Glutamatergic neuron (in vitro differentiated cells): ENCODE data around the gene UROS. TPM values are rescaled to one million over a fixed set of nuclear protein-coding genes. Genes with fewer than 3 reads are reported as not detected.

ENCODE experiments used
- DNase-seq: peaks from one replicate; pipeline ENCODE4 v3.0.0; 2022
- H3K27ac Mint-ChIP-seq: one replicate; pipeline ENCODE4 v1.8.0; 2020; ENCODE audit warnings: mild to moderate bottlenecking, mixed read lengths, inconsistent platforms; ENCODE audit not compliant: unreplicated experiment
- H3K27me3 Mint-ChIP-seq: one replicate; pipeline ENCODE4 v1.8.0; 2020; ENCODE audit warnings: mild to moderate bottlenecking, moderate library complexity, mixed read lengths, inconsistent platforms; ENCODE audit not compliant: unreplicated experiment
- H3K36me3 Mint-ChIP-seq: one replicate; pipeline ENCODE4 v1.8.0; 2020; ENCODE audit warnings: mild to moderate bottlenecking, mixed read lengths, inconsistent platforms; ENCODE audit not compliant: unreplicated experiment
- H3K4me1 Mint-ChIP-seq: one replicate; pipeline ENCODE4 v1.8.0; 2020; ENCODE audit warnings: mild to moderate bottlenecking, low read depth, mixed read lengths, inconsistent platforms; ENCODE audit not compliant: unreplicated experiment
- H3K4me3 Mint-ChIP-seq: one replicate; pipeline ENCODE4 v1.8.0; 2020; ENCODE audit warnings: mild to moderate bottlenecking, mixed read lengths, inconsistent platforms; ENCODE audit not compliant: unreplicated experiment
- H3K9me3 Mint-ChIP-seq: one replicate; pipeline ENCODE4 v1.8.0; 2020; ENCODE audit warnings: mild to moderate bottlenecking, moderate library complexity, mixed read lengths, inconsistent platforms; ENCODE audit not compliant: unreplicated experiment
- total RNA-seq: library from RNA; stranded (reverse); fragmentation: NEBNext Ultra II Directional; extraction: Animal tissue kit (Norgen Biotek cat#: 25700); gene quantifications from one replicate; pipeline ENCODE4 v1.2.1, GENCODE V29; 2021; ENCODE audit not compliant: unreplicated experiment
- TF ChIP-seq, protein P1 (sequence below): fragments of 200-600 bp; sonication (generic); IDR thresholded peaks from one replicate; pipeline ENCODE4 v1.5.0; 2021; ENCODE audit not compliant: partially characterized antibody, unreplicated experiment

Gene UROS
- total RNA-seq, 1 donor from 2014 or later: 48.0 TPM

DNA sequence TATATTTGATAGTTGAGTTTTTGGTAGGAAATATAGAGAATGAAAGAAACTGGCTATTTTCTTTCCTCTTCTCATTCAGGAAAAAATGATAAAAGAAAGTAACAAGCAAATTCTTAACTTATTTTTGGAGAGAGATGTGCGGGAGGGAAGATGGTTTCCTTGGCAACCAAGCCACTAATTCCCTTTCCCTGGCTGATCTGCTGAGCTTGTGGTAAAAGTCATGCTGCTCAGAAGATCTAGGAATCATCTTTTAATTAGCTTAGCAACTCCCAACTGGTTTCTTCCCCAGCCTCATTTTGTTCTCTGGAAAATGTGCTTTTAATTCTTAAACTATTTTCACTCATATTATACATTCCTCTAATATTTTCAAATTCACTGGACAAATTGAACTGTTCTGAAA is 11.8 kb downstream of the UROS start:
- Mint-ChIP-seq H3K27me3 (no peaks in the 10 kb centered on the region), H3K4me1 (no peaks in the 10 kb centered on the region), H3K27ac (no peak overlapping the region), H3K36me3 (peaks cover 4% of the 10 kb centered on the region), H3K4me3 (no peak overlapping the region), H3K9me3 (peaks cover 1% of the 10 kb centered on the region)
- DNase-seq: no peak
- TF ChIP-seq, protein P1, sequence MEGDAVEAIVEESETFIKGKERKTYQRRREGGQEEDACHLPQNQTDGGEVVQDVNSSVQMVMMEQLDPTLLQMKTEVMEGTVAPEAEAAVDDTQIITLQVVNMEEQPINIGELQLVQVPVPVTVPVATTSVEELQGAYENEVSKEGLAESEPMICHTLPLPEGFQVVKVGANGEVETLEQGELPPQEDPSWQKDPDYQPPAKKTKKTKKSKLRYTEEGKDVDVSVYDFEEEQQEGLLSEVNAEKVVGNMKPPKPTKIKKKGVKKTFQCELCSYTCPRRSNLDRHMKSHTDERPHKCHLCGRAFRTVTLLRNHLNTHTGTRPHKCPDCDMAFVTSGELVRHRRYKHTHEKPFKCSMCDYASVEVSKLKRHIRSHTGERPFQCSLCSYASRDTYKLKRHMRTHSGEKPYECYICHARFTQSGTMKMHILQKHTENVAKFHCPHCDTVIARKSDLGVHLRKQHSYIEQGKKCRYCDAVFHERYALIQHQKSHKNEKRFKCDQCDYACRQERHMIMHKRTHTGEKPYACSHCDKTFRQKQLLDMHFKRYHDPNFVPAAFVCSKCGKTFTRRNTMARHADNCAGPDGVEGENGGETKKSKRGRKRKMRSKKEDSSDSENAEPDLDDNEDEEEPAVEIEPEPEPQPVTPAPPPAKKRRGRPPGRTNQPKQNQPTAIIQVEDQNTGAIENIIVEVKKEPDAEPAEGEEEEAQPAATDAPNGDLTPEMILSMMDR: no peak

DNA sequence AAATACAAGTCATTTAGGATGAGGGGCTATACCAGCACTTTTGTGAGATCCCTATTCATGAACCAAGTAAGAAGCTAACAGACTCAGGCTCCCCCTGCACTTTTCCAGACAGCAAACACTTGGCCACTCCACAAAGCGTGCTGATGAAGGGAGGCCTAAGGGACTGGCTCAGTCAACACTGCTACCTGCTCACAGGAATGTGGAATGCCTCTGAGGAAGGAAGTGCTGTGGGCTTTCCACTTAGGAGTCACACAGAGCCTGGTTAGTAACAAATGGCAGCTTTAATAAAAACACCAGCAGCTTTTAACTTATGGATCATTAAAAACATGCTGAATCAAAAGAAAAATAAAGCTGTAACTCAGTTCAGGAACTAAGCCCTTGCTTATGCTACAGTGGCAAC is 15.0 kb downstream of the UROS start:
- Mint-ChIP-seq H3K4me1 (no peaks in the 10 kb centered on the region), H3K36me3 (peaks cover 5% of the 10 kb centered on the region), H3K9me3 (no peaks in the 10 kb centered on the region), H3K27me3 (peaks cover 1% of the 10 kb centered on the region), H3K27ac (no peak overlapping the region), H3K4me3 (no peak overlapping the region)
- TF ChIP-seq, protein P1: no peak
- DNase-seq: no peak

DNA sequence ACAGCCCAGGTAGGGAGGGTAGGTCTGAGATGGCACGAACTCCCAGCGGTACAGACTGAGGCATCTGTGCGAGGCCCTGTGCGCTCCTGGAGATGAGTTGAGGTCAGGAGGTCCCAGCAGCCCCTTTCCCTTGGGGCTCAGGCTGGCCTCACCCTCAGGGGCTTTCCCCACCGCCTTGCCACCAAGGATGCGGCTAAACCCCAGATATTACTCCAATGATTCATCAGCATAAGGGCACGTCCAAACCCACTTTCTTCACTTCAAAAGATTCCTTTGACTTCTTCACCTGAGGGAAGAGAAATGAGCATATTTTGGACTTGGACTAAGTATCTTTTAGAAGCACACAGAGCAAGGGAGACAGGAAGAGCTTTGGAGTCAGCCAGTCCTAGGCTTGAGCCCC is 20.3 kb downstream of the UROS start:
- Mint-ChIP-seq H3K9me3 (no peaks in the 10 kb centered on the region), H3K27ac (no peak overlapping the region), H3K36me3 (peaks cover 11% of the 10 kb centered on the region), H3K4me3 (no peak overlapping the region), H3K4me1 (peaks cover 5% of the 10 kb centered on the region), H3K27me3 (peaks cover 1% of the 10 kb centered on the region)
- TF ChIP-seq, protein P1: no peak
- DNase-seq: no peak

DNA sequence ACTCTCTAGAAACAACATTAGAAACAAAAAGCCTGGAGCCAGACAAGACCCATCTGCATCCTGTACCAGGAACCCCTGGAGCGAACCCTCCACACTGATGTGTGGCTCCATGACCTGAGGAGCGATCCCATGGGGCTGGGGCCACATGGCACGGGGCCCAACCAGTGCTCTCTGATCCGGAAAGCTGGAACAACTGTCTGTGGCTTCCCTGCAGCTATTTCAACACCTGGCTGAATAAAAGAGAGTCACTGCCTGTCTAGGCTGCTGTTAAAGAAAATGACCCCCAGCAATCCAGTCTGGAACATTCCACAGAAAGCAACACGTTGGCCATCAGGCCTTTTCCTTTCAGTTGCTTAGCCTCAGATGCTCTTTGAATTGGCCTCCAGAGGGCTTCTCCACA is 20.9 kb downstream of the UROS start:
- peaks cover 8% of the 10 kb centered on the region for H3K4me1 Mint-ChIP-seq

DNA sequence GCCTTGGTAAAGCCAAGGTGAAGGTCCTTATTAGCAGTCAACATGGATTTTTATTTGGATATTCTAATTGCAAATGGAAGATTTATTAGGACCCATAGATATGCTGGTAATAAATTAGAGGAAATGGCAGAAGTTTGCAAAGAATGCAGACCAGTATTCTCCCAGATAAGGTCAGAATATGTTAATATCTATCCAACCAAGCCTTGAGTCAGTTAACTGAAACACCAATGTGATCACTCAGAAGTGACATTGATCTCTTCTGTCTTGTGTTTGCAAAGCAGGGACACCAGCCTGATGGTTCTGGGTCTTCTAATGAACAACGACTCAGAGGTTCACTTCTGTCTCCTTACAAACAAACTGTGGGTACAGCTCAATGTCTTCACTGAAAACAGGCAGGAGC is 21.5 kb downstream of the UROS start:
- Mint-ChIP-seq H3K4me3 (no peak overlapping the region), H3K36me3 (peaks cover 11% of the 10 kb centered on the region), H3K9me3 (no peaks in the 10 kb centered on the region), H3K27me3 (peaks cover 1% of the 10 kb centered on the region), H3K27ac (no peak overlapping the region), H3K4me1 (peaks cover 11% of the 10 kb centered on the region)
- DNase-seq: no peak
- TF ChIP-seq, protein P1: no peak

More for the DNA sequence above, 20.9 kb downstream of the UROS start:
- H3K4me3 Mint-ChIP-seq: no peak overlapping the region
- peaks cover 1% of the 10 kb centered on the region for H3K27me3 Mint-ChIP-seq
- TF ChIP-seq, protein P1: no peak
- no peaks in the 10 kb centered on the region for H3K9me3 Mint-ChIP-seq
- no peak for DNase-seq
- H3K27ac Mint-ChIP-seq: no peak overlapping the region
- H3K36me3 Mint-ChIP-seq: peaks cover 11% of the 10 kb centered on the region
